GM21423 (cell line): ENCODE data around the gene NYAP2.

Experiments
- ATAC-seq: cut with Tn5 transposase; IDR thresholded peaks from one replicate; pipeline ENCODE4 v1.9.1; 2021; ENCODE audit warnings: mild to moderate bottlenecking, moderate library complexity; ENCODE audit not compliant: unreplicated experiment

Gene NYAP2

DNA sequence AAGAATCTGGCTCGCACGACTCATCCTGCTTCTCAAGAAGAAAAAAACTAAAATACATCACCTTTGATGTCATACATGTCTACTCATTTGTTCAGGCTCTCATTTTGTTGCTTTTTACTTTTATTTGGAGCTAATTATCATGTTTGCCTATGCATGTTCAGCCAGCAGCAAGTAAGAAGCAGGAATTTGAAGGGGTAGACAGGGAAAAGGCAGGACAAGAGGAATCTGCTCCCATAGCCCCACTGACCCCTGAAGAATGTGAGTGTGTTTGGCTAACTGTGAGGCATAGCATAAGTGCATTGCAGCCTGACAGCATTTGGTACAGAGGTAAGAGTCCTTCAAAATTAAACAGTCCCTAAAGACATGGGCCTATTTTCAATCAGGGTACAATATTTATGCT lies 72.7 kb downstream of the NYAP2 start:
- ATAC-seq = no peak

DNA sequence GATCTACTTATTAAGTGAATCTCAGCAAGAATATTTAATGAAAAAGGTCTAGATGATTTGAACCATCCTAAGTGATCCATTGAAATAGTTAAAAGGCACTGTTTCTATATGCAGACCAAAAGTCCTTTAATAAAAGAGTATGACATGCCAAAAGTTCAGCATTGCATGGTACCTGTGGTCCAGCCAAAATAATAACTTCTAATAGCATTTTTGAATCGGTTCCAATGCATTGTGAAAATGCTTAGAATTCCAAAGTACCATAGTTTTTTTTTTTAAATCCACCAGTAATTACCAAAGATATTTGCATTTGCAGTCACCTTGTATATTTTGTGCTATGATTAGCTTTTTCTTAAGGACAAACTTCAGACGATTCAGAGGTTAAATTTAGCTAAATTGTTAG lies 79.9 kb downstream of the NYAP2 start:
- no peak for ATAC-seq

- ATAC-seq = no peak
Observed at GRCh38 chr2:225484751-225485150, 85.2 kb downstream of the NYAP2 start.

GRCh38 chr2:225486236-225486635 lies 86.7 kb downstream of the NYAP2 start:
- no peak for ATAC-seq

- no peak for ATAC-seq
Observed at GRCh38 chr2:225487878-225488416, 88.4 kb downstream of the NYAP2 start.

GRCh38 chr2:225488743-225489142 lies 89.2 kb downstream of the NYAP2 start:
- no peak for ATAC-seq

GRCh38 chr2:225493420-225494099 lies 94.0 kb downstream of the NYAP2 start:
- ATAC-seq = no peak

DNA sequence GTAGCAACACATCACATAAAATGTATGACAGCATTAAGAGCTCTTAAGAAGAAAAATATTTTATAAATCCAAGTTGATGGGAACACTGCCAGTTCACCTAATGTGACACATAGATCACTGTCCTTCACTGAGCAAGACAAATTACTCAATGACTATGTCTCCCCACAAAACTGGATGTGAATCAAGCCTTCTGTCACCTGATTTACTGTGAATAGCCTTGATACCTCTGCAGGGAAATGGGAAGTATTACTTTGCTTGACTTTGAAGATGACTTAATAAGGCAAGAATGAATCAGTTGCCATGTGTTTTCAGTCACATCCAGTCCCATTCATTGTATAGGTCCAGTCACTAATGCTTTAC lies 94.6 kb downstream of the NYAP2 start:
- no peak for ATAC-seq

- no peak for ATAC-seq
Observed at GRCh38 chr2:225495706-225496105, 96.2 kb downstream of the NYAP2 start.

- ATAC-seq = no peak
Observed at GRCh38 chr2:225496568-225496967, 97.1 kb downstream of the NYAP2 start.

DNA sequence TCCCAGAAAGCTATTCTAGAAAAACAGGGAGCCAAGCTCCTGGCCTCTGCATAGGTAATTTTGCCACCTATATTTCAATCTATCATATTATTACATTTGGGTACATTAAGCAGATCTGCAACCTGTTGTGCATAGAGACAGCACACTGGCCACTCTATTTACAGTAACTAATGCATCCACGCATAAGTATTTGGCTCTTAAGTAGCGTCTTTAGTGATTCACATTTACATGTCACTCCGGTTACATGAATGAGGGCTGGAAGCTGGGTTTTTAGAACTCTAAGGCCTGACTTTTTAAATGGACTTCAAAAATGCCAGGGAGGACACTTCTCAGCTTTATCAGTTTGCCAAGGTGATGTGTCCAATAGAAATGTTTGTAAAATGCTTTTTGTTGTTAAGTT lies 97.7 kb downstream of the NYAP2 start:
- no peak for ATAC-seq

DNA sequence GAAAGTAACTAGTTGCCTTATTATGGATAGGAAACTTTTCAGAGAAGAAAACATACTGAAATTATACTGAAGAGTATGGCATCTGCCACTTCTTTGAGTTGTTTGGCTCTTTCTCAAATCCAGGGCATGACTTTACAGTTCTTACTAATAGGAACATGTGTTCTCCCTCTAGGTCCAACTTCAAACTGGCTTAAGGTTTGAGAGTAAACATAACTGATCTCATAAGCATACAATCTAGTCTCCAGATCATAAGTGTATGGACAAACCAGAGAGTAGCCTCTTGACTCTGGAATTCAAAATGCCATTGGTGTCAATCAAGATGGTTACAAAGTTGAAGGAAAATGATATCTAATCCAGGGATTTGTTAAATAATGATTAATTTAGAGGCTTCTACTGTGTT lies 101.5 kb downstream of the NYAP2 start:
- no peak for ATAC-seq

DNA sequence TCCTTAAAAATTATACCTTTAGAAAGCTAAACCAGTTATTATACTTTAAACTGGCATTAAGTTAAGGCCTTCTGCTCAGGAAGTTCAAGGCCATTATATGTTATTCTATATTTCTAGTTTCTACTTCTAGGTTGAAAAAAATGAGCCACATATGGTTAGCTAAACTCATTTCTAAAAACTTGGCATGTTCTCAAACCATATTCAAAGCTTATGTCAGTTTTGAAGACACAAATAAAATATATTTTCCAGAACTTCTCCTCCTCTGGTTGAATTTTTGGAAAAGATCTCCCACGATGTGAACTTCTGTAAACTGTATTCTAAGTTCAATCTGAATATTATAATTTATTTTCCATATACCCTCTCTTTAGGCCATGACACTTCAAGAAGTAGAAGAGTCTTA lies 103.5 kb downstream of the NYAP2 start:
- no peak for ATAC-seq

- no peak for ATAC-seq
Observed at GRCh38 chr2:225510796-225511195, 111.3 kb downstream of the NYAP2 start.

- no peak for ATAC-seq
Observed at GRCh38 chr2:225512469-225512868, 113.0 kb downstream of the NYAP2 start.

DNA sequence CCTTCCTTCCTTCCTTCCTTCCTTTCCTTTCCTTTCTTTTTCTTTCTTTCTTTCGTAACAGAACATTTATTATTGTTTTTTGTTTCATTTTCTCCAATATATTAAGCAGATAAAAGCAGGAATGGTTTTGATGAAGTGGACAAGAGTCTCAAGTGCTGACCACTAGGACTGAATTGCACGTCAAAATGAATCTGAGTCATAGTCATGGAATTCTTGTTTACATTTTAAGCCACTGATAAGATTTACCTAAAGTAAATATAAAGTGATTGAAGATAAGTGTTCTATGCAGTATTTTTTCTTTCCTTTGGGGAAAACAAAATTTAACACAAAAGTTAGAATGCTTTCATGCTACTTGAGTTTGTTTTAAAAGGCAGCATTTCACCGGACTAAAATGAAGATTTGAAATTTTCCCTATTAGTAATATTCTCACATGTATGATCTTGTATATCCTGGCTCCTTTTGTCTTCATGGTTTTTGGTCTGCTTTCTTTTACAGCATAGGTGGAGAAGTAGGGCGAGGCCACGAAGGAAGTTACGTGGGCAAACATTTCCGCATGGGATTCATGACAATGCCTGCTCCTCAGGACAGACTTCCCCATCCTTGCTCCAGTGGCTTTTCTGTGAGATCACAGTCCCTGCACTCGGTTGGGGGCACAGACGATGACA lies 113.5 kb downstream of the NYAP2 start:
- no peak for ATAC-seq

GRCh38 chr2:225515033-225515432 lies 115.5 kb downstream of the NYAP2 start:
- ATAC-seq = no peak

DNA sequence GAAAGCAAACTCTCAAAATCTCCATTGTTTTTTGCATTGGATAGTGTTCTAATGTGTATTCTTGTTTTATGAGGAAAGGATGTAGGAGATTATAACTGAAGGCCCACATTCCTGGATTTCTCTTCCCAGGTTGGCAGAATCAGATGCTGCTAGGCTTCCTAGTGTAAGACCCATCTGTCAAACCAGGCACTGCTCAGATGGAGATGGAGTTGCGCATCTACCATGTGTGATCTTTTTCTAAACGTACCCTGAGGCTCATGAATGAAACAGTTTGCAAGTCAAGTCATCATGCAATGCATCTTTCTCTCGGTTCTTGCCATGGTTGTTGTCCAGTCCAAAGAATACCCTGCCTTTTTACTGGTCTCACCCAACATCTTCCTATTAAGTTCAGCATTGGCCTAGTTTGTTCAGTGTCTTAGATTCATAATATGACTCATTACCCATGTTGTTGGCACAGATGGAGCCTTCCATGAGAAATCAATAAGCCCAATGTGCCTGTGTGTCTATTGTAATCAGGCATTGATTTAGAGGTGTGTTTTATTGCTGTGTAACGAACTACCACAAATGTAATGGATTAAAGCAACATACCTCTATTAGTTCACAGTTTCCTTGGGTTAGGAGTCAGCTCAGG lies 127.4 kb downstream of the NYAP2 start:
- no peak for ATAC-seq

GRCh38 chr2:225531559-225531958 lies 132.0 kb downstream of the NYAP2 start:
- no peak for ATAC-seq

- no peak for ATAC-seq
Observed at GRCh38 chr2:225532096-225532495, 132.6 kb downstream of the NYAP2 start.

DNA sequence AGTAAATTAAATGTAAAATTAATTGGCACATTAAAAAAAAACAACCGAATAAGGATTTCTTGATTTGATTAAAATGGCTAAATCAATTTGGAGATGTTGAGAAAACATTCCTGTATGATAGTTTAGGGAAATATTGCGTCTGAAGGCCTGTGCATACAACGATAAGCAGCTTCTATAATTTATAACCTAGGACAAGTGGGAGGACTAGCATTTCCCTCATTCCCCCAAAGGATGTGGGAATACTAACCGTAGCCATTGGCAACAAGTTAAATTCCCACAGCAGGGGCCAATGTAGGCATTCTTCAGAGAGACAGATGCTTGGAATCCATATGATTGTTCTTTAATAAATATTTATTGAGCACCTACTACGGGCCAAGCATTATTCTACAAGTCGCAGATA lies 134.5 kb downstream of the NYAP2 start:
- ATAC-seq = no peak

GRCh38 chr2:225534697-225535096 lies 135.2 kb downstream of the NYAP2 start:
- no peak for ATAC-seq
